ENCODE measurements around the gene CDH4. TPM values are rescaled to one million over a fixed set of nuclear protein-coding genes. Genes with fewer than 3 reads are reported as not detected.

CDH4 gene
- total and polyA plus RNA-seq, 12 donors: 0.04 to 0.25 (median 0.08) TPM; not detected in 5

- Histone ChIP-seq H3K27ac (no peak overlapping the region), H3K4me3 (no peak overlapping the region), H3K36me3 (no peaks in the 10 kb centered on the region), H3K9me3 (no peaks in the 10 kb centered on the region), H3K4me1 (no peaks in the 10 kb centered on the region), H3K27me3 (peaks cover 0 to 78% (median 34%) of the 10 kb centered on the region in 7 donors)
- TF ChIP-seq, protein P1, sequence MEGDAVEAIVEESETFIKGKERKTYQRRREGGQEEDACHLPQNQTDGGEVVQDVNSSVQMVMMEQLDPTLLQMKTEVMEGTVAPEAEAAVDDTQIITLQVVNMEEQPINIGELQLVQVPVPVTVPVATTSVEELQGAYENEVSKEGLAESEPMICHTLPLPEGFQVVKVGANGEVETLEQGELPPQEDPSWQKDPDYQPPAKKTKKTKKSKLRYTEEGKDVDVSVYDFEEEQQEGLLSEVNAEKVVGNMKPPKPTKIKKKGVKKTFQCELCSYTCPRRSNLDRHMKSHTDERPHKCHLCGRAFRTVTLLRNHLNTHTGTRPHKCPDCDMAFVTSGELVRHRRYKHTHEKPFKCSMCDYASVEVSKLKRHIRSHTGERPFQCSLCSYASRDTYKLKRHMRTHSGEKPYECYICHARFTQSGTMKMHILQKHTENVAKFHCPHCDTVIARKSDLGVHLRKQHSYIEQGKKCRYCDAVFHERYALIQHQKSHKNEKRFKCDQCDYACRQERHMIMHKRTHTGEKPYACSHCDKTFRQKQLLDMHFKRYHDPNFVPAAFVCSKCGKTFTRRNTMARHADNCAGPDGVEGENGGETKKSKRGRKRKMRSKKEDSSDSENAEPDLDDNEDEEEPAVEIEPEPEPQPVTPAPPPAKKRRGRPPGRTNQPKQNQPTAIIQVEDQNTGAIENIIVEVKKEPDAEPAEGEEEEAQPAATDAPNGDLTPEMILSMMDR (IDR thresholded peaks at IDR 0.05): no peak
- 87 to 91% methylated on average over 28 of the region's 28 CpGs for WGBS, 2 donors
- intact Hi-C loops (cut with DNase I): loop anchor here in 1 of 10 donors (10.0 kb wide), 1 partner anchor 60 kb away; no protein-coding TSS in a partner anchor
- no peak for DNase-seq
- no peak for ATAC-seq
Measured at GRCh38 chr20:61634376-61635145, 382.5 kb downstream of the CDH4 start.

DNA sequence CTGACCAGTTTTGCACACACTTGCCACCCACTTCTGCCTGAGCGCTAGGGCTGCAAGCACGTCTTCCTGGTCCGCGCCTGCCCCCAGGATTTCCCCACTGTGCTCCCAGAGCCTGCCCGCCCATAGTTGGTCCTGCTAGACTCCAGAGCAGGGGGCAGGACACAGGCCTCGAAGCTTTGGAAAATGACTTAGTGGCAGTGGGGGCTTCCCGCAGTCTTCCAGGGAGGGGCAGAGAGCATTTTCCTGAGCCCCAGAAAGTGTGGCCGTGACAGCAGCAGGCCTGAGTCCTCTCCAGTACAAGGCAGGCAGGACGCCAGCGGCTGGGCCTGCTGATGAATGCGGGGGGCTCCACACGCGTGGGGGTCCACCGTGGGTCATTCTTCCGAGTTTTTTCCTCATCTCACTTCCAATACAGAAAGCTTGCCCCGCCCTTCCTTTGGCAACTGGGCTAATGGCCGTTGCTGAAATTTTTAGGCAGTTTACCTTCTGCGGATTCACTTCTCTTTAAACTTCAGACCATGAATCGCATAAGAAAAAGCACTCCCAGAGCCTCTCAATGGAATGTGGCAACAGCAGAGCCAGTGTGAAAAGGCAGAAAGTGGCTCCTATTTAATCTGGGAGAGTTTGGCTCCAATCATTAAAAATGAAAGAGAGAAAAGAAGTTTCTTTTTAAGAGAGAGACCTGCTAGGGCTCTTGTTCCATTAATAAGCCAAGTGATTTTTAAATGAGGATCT is 383.8 kb downstream of the CDH4 start:
- no peaks in the 10 kb centered on the region for H3K4me1 ChIP-seq
- no peak overlapping the region for H3K4me3 ChIP-seq
- H3K36me3 ChIP-seq: no peaks in the 10 kb centered on the region
- no peak overlapping the region for H3K27ac ChIP-seq
- no peaks in the 10 kb centered on the region for H3K9me3 ChIP-seq
- DNase-seq: no peak
- WGBS, 2 donors: 67 to 69% methylated on average over 19 of the region's 19 CpGs
- TF ChIP-seq, protein P1 (IDR thresholded peaks at IDR 0.05): no peak
- ATAC-seq: no peak
- intact Hi-C loops (cut with DNase I): loop anchor here in 1 of 10 donors (10.0 kb wide), 1 partner anchor 59 kb away; no protein-coding TSS in a partner anchor
- peaks cover 0 to 79% (median 45%) of the 10 kb centered on the region in 7 donors for H3K27me3 ChIP-seq

DNA sequence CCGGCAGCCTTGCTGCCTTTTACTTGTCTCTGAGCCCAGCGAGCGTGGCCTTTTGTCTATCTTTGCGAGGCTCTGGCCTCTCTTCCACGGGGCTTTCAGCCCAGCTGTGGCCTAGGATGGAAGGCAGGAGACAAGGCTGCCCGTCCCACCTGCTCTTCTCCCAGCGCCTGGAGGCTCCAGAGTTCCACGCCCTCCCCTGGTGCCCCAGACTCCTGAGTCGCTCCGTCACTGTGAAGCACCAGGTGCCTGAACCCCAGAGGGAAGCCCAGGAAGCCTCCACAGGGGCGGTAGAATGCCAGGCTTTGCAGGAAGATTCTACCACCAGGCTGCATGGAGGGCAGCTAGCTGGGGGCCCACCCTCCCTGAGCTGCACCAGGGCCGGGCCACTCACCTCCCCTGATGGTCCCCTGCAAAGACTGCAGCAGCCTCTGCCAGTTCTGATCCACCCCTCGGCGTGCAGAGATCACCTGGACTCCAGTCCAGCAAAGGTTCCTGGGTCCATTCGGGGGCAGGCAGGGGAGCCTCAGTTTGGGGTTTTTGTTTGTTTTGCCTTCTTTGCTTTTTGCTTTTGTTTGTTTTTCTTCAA is 384.6 kb downstream of the CDH4 start:
- Histone ChIP-seq H3K4me3 (no peak overlapping the region), H3K27ac (no peak overlapping the region), H3K9me3 (no peaks in the 10 kb centered on the region), H3K27me3 (peaks cover 0 to 73% (median 45%) of the 10 kb centered on the region in 7 donors), H3K36me3 (no peaks in the 10 kb centered on the region), H3K4me1 (no peaks in the 10 kb centered on the region)
- ATAC-seq (no peak), DNase-seq (no peak)
- TF ChIP-seq, protein P1 (IDR thresholded peaks at IDR 0.05): no peak
- intact Hi-C loops (cut with DNase I): loop anchor here in 1 of 10 donors (10.0 kb wide), 1 partner anchor 58 kb away; no protein-coding TSS in a partner anchor
- WGBS, 2 donors: 74 to 76% methylated on average over 14 to 15 of the region's 15 CpGs

Measured in heart right ventricle (tissue), 16 donors.